Measurements from ENCODE around the gene RAD23A. TPM values are rescaled to one million over a fixed set of nuclear protein-coding genes. Genes with fewer than 3 reads are reported as not detected.
"Not testable (repeated sequence)": the region's sequence is repeated elsewhere in the genome, so short reads cannot be mapped to it uniquely, and the experiment has no call there.

Gene RAD23A
- total and polyA plus RNA-seq, 8 donors, result 65.3 to 118 (median 75.6) TPM

- no peaks in the 10 kb centered on the region for H3K9me3 ChIP-seq
- H3K27ac ChIP-seq, result no peak overlapping the region
- ATAC-seq (peak; percentile 89), DNase-seq (no peak)
- no peak overlapping the region for H3K4me3 ChIP-seq
- intact Hi-C loops (cut with DNase I), result no loop called here
- TF ChIP-seq CTCF (IDR thresholded peaks at IDR 0.05), result no peak
- H3K27me3 ChIP-seq, result no peaks in the 10 kb centered on the region
- no peaks in the 10 kb centered on the region for H3K36me3 ChIP-seq
- peaks cover 0 to 1% of the 10 kb centered on the region in 2 donors for H3K4me1 ChIP-seq
Observed at GRCh38 chr19:12907166-12907565, 38.5 kb upstream of the RAD23A start.

- peaks cover 13 to 27% of the 10 kb centered on the region in 2 donors for H3K4me1 ChIP-seq
- H3K27me3 ChIP-seq, result no peaks in the 10 kb centered on the region
- ATAC-seq (no peak), DNase-seq (peak in 1 of 4 donors; percentile 40)
- H3K27ac ChIP-seq, result peak overlapping the region in 1 of 2 donors; percentile 64
- intact Hi-C loops (cut with DNase I), result no loop called here
- no peaks in the 10 kb centered on the region for H3K36me3 ChIP-seq
- TF ChIP-seq CTCF (IDR thresholded peaks at IDR 0.05), result no peak
- no peak overlapping the region for H3K4me3 ChIP-seq
- no peaks in the 10 kb centered on the region for H3K9me3 ChIP-seq
Observed at GRCh38 chr19:12912571-12912970, 33.1 kb upstream of the RAD23A start.

- H3K27me3 ChIP-seq, result no peaks in the 10 kb centered on the region
- peak; percentile 79 for ATAC-seq
- intact Hi-C loops (cut with DNase I), result no loop called here
- DNase-seq, result peak in 3 of 4 donors; percentile 75 to 90 (median 79)
- H3K36me3 ChIP-seq, result no peaks in the 10 kb centered on the region
- H3K9me3 ChIP-seq, result no peaks in the 10 kb centered on the region
- H3K4me3 ChIP-seq, result peak overlapping the region in 1 of 2 donors; percentile 1
- peak overlapping the region; percentile 4 to 64 for H3K27ac ChIP-seq
- no peak for TF ChIP-seq CTCF (IDR thresholded peaks at IDR 0.05)
- peaks cover 13 to 27% of the 10 kb centered on the region in 2 donors for H3K4me1 ChIP-seq
Observed at GRCh38 chr19:12913011-12913561, 32.6 kb upstream of the RAD23A start.

GRCh38 chr19:12913851-12914690, 31.6 kb upstream of the RAD23A start:
- no peak overlapping the region for H3K4me3 ChIP-seq
- H3K36me3 ChIP-seq, result no peaks in the 10 kb centered on the region
- peaks cover 13 to 35% of the 10 kb centered on the region in 2 donors for H3K4me1 ChIP-seq
- ATAC-seq (no peak), DNase-seq (peak in 1 of 4 donors; percentile 54)
- H3K27ac ChIP-seq, result peak overlapping the region; percentile 4 to 64
- no peak for TF ChIP-seq CTCF (IDR thresholded peaks at IDR 0.05)
- H3K27me3 ChIP-seq, result no peaks in the 10 kb centered on the region
- no peaks in the 10 kb centered on the region for H3K9me3 ChIP-seq
- intact Hi-C loops (cut with DNase I), result no loop called here

GRCh38 chr19:12915860-12916259, 29.8 kb upstream of the RAD23A start:
- H3K4me3 ChIP-seq; H3K27me3 ChIP-seq; H3K9me3 ChIP-seq; ATAC-seq; H3K27ac ChIP-seq; DNase-seq; intact Hi-C loops (cut with DNase I); H3K36me3 ChIP-seq: not testable (repeated sequence)
- peaks cover 13 to 42% of the 10 kb centered on the region in 2 donors for H3K4me1 ChIP-seq

All from left lung (tissue), 10 donors.